Activated CD8-positive, alpha-beta memory T cell treated with anti-CD3 and anti-CD28 coated beads for 36 hours (primary cell): ENCODE data around the gene NAT8L. TPM values are rescaled to one million over a fixed set of nuclear protein-coding genes. Genes with fewer than 3 reads are reported as not detected.
"Not testable (repeated sequence)": the region's sequence is repeated elsewhere in the genome, so short reads cannot be mapped to it uniquely, and the experiment has no call there.

Source experiments
- CTCF ChIA-PET: fragments of 350-600 bp; sonication (Branson Sonifier 250); formaldehyde crosslinking; loops from one replicate; lab custom pipeline; 2021; ENCODE audit warnings: antibody characterized with exemption; lab: Charles Lee
- POLR2A ChIA-PET: fragments of 350-600 bp; sonication (Branson Sonifier 250); formaldehyde crosslinking; loops from one replicate; lab custom pipeline; 2021; ENCODE audit warnings: antibody characterized with exemption; lab: Charles Lee
- total RNA-seq, 2 experiments: library from RNA; stranded (reverse); gene quantifications; one replicate each; pipeline ENCODE4 v1.2.3, GENCODE V29; 2021

The NAT8L gene, protein sequence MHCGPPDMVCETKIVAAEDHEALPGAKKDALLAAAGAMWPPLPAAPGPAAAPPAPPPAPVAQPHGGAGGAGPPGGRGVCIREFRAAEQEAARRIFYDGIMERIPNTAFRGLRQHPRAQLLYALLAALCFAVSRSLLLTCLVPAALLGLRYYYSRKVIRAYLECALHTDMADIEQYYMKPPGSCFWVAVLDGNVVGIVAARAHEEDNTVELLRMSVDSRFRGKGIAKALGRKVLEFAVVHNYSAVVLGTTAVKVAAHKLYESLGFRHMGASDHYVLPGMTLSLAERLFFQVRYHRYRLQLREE
- under 1 TPM; 0.59 to 0.65 TPM for total RNA-seq

DNA sequence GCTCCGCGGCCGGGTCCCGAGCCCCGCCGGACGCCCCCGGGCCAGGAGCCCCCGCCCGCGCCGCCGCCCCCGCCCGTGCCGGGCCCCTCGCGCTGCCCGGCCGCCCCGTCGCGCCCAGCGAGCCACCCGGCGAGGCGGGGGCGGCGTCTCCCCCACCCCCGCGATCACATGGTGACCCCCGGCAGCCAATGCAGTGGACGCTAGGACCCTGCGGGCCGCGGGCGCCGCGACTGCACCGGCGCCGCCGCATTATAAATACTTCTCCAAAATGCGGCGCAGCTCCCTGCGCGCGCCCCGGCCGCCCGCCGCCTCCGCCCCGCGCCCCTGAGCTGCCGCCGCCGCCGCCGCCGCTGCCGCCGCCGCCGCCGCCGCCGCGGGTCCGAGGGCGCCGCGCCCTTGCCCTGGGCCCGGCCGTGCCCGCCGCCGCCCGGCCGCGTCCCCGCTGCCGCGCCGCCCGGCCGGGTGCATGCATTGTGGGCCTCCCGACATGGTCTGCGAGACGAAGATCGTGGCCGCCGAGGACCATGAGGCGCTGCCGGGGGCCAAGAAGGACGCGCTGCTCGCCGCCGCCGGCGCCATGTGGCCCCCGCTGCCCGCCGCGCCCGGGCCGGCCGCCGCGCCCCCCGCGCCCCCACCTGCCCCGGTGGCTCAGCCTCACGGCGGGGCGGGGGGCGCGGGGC is at the start of gene NAT8L:
Gene NAT8L, plus strand, starts transcription at position 282 of the 680 bp plus-strand sequence. Its CDS starts 185 bp downstream, at position 467.
- CTCF ChIA-PET, result no interaction called here

DNA sequence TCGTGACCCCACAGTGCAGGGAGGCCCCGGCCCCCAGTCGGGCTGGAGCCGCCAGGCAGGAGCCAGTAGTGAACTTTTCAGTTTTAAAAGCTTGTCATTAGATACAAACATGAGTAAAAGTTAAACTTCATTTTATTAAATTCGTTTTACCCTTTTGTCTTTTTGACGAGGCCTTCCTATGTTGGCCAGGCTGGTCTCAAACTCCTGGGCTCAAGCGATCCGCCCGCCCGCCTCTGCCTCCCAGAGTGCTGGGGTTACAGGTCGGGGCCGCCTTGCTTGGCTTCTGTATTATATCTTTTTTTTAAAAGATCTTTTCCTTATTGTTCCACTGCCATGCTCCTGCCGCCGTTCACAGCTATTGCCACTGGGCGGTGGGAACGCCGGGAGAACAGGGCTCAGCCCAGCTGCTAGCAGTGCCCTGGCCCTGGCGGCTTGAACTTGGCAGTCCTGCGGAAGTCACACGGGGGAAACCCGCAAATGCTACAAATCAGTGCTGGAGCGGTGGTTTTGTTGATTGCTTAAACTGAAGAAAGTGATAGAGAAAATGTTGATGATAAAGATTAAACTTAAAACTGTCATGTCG is 49.4 kb upstream of the NAT8L start:
- ChIA-PET CTCF (interaction anchor here (0.6 to 1.5 kb wide), 5 partner anchors 16 to 403 kb away, joined by 3 to 4 read pairs (median 3); no protein-coding TSS in a partner anchor), POLR2A (interaction anchor here (0.6 to 0.8 kb wide), 3 partner anchors 13 to 459 kb away, joined by 3 to 4 read pairs (median 4); partner anchors contain the start of gene RNF4)

More for the DNA sequence above, at the start of gene NAT8L:
- POLR2A ChIA-PET, result no interaction called here

DNA sequence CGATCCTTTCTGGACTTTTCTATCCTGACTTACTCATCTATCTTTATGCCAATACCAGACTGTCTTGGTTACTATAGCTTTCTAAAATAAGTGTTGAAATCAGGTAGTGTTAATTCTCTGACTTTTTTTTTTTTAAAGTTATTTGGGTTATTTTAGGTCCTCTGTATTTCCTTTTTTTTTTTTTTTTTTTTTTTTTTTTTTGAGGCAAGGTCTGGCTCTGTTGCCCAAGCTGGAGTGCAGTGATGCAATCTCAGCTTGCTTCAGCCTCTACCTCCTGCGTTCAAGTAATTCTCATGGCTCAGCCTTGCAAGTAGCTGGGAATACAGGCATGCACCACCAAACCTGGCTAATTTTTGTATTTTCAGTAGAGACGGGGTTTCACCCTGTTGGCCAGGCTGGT is 47.5 kb upstream of the NAT8L start:
- ChIA-PET POLR2A (interaction anchor here (0.6 kb wide), 1 partner anchor 341 kb away, joined by 3 read pairs; no protein-coding TSS in a partner anchor), CTCF (no interaction called here)

DNA sequence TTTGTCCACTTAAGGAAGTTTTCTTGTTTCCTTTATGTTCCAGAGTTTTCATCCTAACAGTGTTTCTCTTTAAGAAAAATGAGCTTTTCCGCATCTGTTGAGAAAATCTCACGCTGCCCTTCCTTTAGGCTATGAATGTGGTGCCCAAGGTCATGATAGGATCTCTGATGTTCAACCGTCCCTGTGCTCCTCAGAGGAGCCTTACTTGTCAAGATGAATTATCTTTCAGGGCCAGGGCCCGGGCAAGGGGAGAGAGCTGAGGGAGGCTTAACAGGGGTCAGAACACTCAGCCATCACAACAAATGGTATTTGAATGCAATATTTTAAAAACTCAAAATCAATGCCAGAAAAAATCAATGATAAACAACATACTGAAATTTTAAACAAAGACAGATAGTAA is 44.1 kb upstream of the NAT8L start:
- POLR2A ChIA-PET, result no interaction called here
- CTCF ChIA-PET, result interaction anchor here (1.1 kb wide), 1 partner anchor 116 kb away, joined by 3 read pairs; no protein-coding TSS in a partner anchor

DNA sequence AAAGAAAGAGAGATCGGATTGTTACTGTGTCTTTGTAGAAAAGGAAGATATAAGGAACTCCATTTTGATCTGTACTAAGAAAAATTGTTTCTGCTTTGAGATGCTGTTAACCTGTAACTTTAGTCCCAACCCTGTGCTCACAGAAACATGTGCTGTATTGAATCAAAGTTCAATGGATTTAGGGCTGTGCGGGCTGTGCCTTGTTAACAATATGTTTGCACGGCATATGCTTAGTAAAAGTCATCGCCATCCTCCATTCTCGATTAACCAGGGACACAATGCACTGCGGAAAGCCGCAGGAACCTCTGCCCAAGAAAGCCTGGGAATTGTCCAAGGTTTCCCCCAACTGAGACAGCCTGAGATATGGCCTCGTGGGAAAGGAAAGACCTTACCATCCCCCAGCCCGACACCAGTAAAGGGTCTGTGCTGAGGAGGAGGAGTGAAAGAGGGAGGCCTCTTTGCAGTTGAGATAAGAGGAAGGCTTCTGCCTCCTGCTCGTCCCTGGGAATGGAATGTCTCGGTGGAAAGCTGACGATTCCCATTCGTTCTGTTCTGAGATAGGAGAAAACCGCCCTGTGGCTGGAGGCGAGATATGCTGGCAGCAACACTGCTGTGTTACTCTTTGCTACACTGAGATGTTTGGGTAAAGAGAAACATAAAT is 37.6 kb upstream of the NAT8L start:
- CTCF ChIA-PET, POLR2A ChIA-PET: not testable (repeated sequence)

DNA sequence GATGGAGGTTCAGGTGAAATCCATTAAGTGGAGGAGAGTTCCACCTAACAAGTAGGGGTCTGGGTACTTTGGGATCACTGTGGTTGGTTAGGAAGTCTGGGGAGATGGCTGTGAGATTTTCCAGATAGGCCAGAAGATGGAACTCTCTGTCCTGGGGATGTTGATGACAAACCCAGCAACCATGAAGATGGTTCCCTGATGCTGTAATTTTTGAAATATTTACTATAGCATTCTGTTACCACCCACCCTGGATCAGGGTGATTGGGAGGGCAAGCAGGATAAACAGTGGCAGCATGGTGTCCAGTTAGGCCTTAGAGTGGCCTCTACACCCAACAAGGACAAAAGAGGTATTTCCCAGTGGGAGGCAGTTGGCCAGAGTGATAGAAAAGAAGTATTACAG is 34.4 kb upstream of the NAT8L start:
- ChIA-PET CTCF (no interaction called here), POLR2A (no interaction called here)

DNA sequence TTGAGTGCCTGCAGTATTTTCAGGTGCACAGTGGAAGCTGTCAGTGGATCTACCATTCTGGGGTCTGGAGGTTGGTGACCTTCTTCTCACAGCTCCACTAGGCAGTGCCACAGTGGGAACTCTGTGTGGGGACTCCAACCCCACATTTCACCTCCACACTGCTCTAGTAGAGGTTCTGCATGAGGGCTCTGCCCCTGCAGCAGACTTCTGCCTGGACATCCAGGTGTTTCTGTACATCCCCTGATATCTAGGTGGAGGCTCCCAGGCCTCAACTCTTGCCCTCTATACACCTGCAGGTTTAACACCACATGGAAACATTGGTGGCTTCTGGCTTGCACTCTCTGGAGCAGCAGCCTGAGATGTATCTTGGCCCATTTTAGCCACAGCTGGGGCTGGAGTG is 33.3 kb upstream of the NAT8L start:
- POLR2A ChIA-PET, result no interaction called here
- CTCF ChIA-PET, result no interaction called here

DNA sequence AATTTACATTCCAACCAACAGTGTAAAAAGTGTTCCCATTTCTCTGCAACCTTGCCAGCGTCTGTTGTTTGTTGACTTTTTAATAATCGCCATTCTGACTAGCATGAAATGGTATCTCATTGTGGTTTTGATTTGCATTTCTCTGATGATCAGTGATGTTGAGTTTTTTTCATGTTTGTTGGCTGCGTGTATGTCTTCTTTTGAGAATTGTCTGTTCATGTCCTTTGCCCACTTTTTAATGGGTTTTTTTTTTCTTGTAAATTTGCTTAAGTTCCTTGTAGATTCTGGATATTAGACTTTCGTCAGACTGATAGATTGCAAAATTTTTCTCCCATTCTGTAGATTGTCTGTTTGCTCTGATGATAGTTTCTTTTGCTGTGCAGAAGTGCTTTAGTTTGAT is 32.0 kb upstream of the NAT8L start:
- CTCF ChIA-PET, POLR2A ChIA-PET: not testable (repeated sequence)

DNA sequence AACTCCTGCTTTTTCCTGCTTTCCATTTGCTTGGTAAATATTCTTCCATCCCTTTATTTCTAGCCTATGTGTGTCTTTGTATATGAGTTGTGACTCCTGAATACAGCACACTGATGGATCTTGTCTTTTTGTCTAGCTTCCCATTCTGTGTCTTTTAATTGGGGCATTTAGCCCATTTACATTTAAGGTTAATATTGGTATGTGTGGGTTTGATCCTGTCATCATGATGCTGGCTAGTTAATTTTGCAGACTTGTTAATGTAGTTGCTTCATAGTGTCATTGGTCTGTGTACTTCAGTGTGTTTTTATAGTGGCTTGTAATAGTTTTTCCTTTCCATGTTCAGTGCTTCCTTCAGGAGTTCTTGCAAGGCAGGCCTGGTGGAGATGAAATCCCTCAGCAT is 28.0 kb upstream of the NAT8L start:
- POLR2A ChIA-PET, CTCF ChIA-PET: not testable (repeated sequence)

DNA sequence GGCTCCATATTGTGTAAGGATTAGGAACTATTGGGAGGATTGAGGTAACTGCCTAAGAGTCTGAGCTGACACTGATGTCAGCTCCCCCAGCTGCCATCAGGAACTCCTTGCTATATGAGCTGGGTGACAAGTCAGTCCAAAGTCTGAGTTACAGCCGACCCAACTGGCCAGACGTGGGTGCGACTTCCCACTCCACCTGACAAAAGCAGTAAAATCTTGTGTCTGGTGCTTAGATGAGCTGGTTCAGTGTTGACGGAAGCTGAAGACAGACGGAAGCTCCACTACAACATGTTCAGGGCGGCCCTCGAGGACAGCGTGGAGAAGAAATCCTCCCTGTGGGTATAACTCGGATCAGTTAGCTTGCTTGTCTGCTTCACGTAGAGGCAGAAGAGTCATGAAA is 22.8 kb upstream of the NAT8L start:
- ChIA-PET POLR2A (no interaction called here), CTCF (no interaction called here)

DNA sequence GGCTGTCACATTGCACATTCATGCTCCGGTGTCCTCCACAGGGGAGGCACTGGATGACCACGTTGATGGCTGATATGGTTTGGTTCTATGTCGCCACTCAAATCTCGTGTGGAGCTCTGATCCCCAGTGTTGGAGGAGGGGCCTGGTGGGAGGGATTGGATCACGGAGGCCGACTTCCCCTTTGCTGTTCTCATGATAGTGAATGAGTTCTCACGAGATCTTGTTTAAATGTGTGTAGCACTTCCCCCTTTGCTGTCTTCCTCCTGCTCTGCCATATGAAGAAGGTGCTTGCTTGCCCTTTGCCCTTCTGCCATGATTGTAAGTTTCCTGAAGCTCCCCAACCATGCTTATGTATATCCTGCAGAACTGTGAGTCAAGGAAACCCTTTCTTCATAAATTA is 22.3 kb upstream of the NAT8L start:
- POLR2A ChIA-PET, result no interaction called here
- CTCF ChIA-PET, result no interaction called here

DNA sequence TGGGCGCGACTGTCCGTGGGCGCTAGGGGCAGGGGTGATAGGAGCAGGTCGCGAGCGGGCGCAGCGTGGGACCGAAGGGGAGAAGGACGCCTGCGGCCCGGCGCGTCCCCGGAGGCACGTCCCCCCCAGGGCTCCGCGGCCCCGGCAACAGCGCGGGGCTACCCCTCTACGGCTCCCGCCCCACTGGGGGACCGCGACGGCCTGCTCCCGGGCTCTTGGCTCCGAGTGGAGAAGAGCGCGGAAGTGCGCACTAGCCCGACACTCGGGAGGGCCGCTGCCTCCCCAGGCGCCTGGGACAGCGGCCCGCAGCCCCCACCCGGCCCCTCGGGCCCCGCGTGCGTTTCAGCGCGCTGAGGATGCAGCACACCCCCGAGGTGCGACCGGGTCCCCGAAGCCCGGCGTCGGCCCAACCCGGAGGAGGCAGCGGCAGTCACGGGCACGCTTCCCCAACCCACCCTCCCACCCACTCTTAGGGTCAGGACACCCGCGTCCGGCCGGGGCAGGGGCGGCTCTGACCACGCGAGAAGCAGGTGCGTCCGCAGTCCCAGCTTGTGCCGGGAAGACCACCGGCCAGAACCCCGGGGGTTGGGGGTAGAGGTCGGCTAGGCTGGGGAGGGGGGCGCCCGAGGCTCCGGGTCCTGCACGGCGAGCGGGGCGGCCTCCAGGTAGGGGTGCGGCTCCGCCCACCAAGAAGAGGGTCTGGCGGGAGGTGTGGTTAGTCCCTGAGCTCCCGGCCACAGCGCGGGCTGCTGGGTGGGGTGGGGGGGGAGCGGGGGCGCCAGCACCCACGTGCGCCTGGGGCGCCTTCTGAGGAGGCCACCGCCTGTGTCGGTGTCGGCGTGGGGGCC is 18.5 kb upstream of the NAT8L start:
- CTCF ChIA-PET, result no interaction called here

DNA sequence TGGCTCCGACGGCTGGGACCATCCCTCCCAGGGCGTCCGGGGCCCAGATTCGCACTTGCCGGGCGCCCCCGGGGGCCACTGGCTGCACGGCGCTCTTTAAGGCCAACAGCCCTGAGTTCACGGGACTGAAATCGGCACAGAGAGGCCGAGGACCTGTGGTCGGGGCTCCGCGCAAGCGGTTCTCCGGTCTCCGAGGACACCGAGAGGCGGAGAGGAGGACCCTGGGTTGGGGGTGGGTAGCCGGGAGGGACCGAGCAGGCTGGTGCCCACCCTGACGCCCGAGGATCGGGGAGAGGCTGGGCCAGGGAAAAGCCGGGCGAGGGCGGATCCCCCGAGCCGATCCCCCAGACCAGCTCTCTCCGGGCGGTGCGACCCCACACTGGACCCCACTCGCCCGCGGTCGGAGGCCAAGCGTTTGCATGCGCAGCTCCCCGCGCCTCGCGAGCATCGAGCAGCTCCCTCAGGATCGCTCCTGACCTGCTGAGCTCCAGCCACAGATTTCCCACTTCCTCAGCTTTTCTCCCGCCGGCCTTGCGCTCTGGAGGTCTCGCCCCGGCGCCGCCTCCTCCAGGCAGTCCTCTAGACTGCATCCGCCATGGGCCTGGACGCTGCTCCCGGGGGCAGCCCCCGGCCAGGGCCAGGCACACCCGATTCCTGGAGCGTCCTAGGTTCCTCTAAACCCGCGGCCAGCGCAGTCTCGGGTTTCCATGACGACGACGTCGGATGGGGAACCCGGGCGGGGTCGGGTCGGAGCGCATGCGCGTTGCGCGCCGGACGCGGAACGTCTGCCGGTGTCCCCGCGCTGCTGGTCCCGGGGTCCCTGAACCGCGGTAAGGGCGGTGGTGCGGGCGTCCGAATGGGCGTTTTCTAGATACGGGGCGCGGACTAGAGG is 17.6 kb upstream of the NAT8L start:
- ChIA-PET CTCF (interaction anchor here (0.6 kb wide), 1 partner anchor 579 kb away, joined by 3 read pairs; no protein-coding TSS in a partner anchor), POLR2A (no interaction called here)

More for the DNA sequence above, 18.5 kb upstream of the NAT8L start:
- POLR2A ChIA-PET, result no interaction called here

DNA sequence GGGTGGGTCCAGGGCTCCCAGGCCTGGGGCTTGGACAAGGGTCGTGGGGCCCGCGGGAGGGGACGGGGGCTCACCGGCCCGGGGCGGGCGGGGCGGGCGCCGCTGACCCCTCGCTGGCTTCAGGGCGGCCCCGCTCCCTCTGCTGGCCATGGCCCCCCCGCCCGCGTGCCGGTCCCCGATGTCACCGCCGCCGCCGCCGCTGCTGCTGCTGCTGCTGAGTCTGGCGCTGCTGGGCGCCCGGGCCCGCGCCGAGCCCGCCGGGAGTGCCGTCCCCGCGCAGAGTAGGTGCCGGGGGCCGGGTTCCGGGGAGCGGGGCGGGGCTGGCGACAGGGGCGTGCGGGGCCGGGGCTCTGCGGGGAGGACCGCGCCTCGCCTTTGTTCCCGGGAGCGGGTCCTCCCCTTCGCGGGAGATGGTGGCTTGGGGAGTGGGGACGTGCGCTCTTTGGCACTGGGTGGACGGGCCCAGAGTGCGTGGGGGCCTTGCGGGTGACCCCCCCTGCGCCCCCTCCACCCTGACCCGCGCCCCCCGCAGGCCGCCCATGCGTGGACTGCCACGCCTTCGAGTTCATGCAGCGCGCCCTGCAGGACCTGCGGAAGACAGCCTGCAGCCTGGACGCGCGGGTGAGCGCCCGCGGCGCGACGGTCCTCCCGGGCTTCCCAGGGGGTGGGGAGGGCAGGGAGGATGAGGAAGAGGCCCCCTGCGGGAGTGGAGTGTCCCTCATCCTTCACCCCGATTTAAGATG is 16.8 kb upstream of the NAT8L start:
- ChIA-PET POLR2A (no interaction called here), CTCF (no interaction called here)

DNA sequence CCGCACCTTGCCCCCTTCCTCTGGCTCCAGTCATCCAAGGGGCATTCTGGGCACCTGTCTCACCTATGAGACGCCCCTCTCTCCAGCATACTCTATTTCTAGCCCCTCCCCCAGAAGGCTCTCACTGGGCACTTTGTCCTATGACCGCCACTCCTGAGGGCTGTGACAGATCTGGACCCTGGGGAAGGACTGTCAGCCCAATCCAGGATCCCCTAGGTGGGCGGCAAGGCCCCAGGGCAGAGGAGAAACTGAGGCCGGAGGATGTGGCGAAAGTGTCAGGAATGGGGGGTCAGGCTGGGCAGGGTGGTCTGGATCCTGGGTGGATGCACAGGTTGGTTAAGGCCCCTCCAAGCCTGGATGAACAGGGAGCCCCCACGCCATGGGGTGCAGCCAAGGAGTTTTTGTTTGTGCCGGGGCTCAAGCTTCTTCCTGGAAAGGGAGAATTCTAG is 16.2 kb upstream of the NAT8L start:
- ChIA-PET POLR2A (no interaction called here), CTCF (interaction anchor here (1.4 kb wide), 1 partner anchor 10 kb away, joined by 4 read pairs; no protein-coding TSS in a partner anchor)

DNA sequence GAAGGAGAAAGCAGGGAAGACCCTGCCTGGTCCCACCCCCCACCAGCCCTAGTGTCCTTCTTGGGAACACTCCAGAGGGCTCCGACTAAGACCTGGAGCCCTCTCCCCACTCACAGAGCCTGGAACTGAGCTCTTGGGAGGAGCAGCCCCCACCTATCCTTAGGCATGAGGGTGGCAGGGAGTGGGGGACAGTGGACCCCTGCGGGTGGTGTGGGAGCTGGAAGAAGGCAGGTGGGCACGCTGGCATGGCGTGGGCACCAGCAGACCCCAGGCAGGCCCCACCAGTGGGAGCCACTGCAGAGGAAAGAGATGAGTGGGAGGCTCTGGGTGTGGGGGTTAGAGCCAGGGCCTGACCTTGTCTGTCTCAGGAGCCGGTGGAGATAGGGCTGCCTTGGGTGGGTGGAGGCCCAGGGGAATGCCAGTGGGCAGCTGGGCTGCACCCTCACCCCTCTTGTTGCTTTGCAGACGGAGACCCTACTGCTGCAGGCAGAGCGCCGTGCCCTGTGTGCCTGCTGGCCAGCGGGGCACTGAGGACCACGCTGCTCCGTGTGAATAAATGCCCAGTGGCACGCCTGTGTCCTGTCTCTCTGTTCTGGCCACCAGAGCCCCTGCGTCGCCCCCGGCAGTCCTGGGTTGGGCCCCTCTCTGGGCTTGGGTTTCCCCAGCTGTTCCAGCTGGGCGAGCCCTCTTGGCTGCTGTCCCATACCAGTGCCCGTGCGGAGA is 15.6 kb upstream of the NAT8L start:
- ChIA-PET CTCF (interaction anchor here (1.4 kb wide), 1 partner anchor 9 kb away, joined by 4 read pairs; no protein-coding TSS in a partner anchor), POLR2A (no interaction called here)
